GM10248 (cell line): ENCODE results near the gene SELENOK.

Experiments used
- CTCF ChIA-PET: fragments of 300-600 bp; sonication (Branson Sonifier 250); formaldehyde crosslinking; extraction: SDS; loops from one replicate; lab custom pipeline; 2021; ENCODE audit warnings: antibody characterized with exemption; lab: Yijun Ruan, JAX
- POLR2A ChIA-PET: fragments of 350-650 bp; sonication (Branson Sonifier 250); formaldehyde crosslinking; extraction: SDS; loops from one replicate; lab custom pipeline; 2020; ENCODE audit warnings: antibody characterized with exemption; lab: Yijun Ruan, JAX
- DNase-seq: peaks from one replicate; pipeline ENCODE4 v3.0.0; 2012; ENCODE audit errors: extremely low spot score
- TF ChIP-seq, protein P1 (sequence below): IDR thresholded peaks from 2 replicates; pipeline ENCODE4 v1.5.1; 2012; ENCODE audit warnings: mild to moderate bottlenecking, low read depth; ENCODE audit errors: extremely low read depth, missing control alignments, control extremely low read depth

Gene SELENOK

DNA sequence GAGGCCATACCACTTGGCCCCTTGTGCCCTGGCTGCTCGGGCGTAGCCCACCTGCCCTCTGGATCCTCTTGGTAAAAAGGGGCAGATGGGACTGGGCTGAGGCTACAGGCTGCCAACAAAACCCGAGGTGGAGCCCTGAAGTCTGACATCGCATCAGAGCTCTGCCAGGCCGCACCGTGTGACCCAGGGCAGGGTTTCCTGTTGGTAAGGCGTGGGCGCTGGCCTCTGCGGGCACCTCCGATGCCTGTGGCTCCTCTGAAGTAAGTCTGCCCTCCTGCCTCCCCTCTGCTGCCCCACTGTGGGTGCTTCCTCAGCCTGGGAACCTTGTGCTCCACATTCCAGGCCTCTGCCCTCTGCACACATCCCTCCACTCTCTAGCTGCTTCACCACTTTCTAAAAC lies 54.3 kb downstream of the SELENOK start:
- ChIA-PET CTCF (no interaction called here), POLR2A (no interaction called here)
- TF ChIP-seq, protein P1, sequence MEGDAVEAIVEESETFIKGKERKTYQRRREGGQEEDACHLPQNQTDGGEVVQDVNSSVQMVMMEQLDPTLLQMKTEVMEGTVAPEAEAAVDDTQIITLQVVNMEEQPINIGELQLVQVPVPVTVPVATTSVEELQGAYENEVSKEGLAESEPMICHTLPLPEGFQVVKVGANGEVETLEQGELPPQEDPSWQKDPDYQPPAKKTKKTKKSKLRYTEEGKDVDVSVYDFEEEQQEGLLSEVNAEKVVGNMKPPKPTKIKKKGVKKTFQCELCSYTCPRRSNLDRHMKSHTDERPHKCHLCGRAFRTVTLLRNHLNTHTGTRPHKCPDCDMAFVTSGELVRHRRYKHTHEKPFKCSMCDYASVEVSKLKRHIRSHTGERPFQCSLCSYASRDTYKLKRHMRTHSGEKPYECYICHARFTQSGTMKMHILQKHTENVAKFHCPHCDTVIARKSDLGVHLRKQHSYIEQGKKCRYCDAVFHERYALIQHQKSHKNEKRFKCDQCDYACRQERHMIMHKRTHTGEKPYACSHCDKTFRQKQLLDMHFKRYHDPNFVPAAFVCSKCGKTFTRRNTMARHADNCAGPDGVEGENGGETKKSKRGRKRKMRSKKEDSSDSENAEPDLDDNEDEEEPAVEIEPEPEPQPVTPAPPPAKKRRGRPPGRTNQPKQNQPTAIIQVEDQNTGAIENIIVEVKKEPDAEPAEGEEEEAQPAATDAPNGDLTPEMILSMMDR, result no peak
- no peak for DNase-seq

DNA sequence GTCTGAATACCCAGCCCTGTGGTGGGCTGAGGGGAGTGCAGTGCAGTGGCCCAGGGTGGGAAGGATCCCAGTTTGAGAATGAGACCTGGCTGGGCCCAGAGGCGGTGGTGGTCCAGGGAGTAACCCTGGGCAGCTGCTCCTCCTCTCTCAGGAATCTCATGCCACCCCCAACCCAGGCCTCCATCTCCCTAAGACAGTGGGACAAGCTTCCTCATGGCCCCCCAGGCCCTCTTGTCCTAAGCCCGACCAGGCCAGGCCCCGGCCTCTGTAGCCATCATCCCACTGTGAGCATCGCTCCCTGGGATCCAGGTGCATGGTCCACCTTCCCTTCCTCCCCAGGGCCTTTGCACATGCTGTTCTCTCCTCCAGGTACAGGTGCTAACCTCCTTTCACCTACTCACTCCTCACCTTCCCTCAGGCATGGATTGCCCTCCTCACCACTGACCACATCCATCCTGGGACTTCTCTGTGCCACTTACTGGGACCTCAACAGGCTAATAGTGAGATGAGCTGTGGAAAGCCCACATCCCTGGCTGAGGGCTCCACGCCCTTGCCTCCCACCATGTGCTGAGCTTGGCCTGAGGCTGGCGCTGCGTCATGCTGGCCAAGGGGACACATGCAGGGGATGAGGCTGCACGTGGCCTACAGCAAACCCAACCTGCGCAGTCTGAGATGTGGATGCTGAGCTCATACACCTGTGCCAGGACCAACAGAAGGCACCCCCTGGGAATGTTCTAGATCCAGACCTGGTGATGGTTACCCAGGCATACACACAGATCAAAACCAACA lies 55.4 kb downstream of the SELENOK start:
- CTCF ChIA-PET, result interaction anchor here (0.6 to 1.4 kb wide), 3 partner anchors 10 to 20 kb away, joined by 3 read pairs; no protein-coding TSS in a partner anchor
- POLR2A ChIA-PET, result no interaction called here
- no peak for DNase-seq
- TF ChIP-seq, protein P1, result no peak

DNA sequence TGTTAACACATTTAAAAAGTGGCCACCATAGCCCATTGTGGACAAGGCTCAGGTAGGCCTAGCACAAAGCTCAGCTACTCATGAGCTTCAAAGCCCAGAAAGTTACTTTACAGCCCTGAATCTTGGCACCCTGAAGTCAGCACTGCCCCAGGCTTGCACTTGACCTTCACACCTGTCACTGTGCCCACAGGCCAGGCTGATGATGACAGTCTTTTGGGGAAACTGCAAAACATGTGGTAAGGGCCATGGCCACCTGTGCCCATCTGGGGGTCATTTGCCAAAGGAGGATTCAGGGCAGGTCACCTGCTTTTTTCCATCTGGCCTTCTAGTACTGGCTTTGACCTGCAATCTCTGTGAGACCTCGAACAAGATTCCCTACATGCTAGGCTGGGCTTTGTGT lies 56.4 kb downstream of the SELENOK start:
- POLR2A ChIA-PET, result no interaction called here

DNA sequence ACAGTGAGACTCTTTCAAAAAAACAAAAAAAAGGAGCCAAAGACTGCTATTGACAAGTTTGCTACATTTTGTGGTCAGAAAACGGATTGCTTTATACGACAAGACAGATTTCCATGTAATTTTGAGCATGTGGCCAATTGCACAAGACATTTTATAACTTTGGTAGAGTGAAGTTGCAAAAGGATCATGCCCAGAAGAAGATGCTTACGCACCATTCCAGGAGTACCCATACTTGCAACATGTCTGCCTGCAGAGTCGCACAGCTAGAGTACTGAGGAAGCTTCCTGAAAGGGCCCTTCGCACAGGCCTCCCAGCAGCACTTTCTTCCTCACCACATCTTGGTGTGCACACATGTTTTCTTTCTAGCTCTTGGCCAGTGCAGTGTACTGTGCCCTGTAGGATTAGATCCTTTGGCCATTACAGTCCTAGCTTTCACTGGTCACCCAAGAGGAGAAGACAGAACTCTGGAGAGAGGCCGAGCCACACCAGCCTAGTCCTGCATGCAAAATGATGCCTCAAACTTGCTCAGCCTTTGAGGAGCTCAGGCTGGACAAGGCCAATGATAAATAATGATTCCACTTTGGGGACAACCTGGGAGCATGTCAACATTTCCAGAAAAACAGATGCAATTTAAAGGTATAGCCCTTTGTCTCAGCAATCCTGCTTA lies 57.1 kb downstream of the SELENOK start:
- ChIA-PET POLR2A (no interaction called here), CTCF (interaction anchor here (1.4 kb wide), 1 partner anchor 13 kb away, joined by 3 read pairs; no protein-coding TSS in a partner anchor)
- TF ChIP-seq, protein P1, result no peak
- no peak for DNase-seq

More for the DNA sequence above, 56.4 kb downstream of the SELENOK start:
- CTCF ChIA-PET, result interaction anchor here (1.1 to 1.4 kb wide), 2 partner anchors 11 to 14 kb away, joined by 3 read pairs; no protein-coding TSS in a partner anchor
- no peak for DNase-seq
- TF ChIP-seq, protein P1, result no peak
